Activated naive CD8-positive, alpha-beta T cell treated with anti-CD3 and anti-CD28 coated beads, Interleukin-2, amount 10 ng/mL, durations not matched to agents 7 days and 5 days (primary cell): Measurements from ENCODE around the gene HTR2A. TPM values are rescaled to one million over a fixed set of nuclear protein-coding genes. Genes with fewer than 3 reads are reported as not detected.

Source experiments
- ATAC-seq: fragments of 150-1000 bp; cut with Tn5 transposase; one replicate; pipeline ENCODE4 v1.10.0; 2021; ENCODE audit warnings: low read depth, moderate library complexity
- POLR2A ChIA-PET: fragments of 350-600 bp; sonication (Branson Sonifier 250); formaldehyde crosslinking; loops from one replicate; lab custom pipeline; 2021; ENCODE audit warnings: antibody characterized with exemption; lab: Charles Lee
- DNase-seq: peaks from one replicate; pipeline ENCODE4 v3.0.0; 2021
- H3K27ac Mint-ChIP-seq: one replicate; pipeline ENCODE4 v1.8.0; 2022; ENCODE audit warnings: mild to moderate bottlenecking, mixed read lengths
- H3K27me3 Mint-ChIP-seq: one replicate; pipeline ENCODE4 v1.8.0; 2022; ENCODE audit warnings: mild to moderate bottlenecking, moderate library complexity, mixed read lengths
- H3K36me3 Mint-ChIP-seq: one replicate; pipeline ENCODE4 v1.8.0; 2021; ENCODE audit warnings: mild to moderate bottlenecking, mixed read lengths
- H3K4me1 Mint-ChIP-seq: one replicate; pipeline ENCODE4 v1.8.0; 2021; ENCODE audit warnings: mixed read lengths
- H3K4me3 Mint-ChIP-seq: one replicate; pipeline ENCODE4 v1.8.0; 2022; ENCODE audit warnings: mild to moderate bottlenecking, moderate library complexity, mixed read lengths
- H3K9me3 Mint-ChIP-seq: one replicate; pipeline ENCODE4 v1.8.0; 2021; ENCODE audit warnings: mixed read lengths
- total RNA-seq, 2 experiments: library from RNA; stranded (reverse); gene quantifications; one replicate each; pipeline ENCODE4 v1.2.3, GENCODE V29; 2021

The HTR2A gene
- total RNA-seq, 2 experiments from 2014 or later = not detected

- peaks cover 71% of the 10 kb centered on the region for H3K27me3 Mint-ChIP-seq
- no peak for ATAC-seq
These were observed 1.5 kb downstream of the HTR2A start for GRCh38 chr13:46895381-46895780.

GRCh38 chr13:46894568-46894967, 2.3 kb downstream of the HTR2A start:
- peaks cover 9% of the 10 kb centered on the region for H3K4me1 Mint-ChIP-seq
- H3K36me3 Mint-ChIP-seq = no peaks in the 10 kb centered on the region
- H3K27ac Mint-ChIP-seq = no peak overlapping the region
- ATAC-seq (no peak), DNase-seq (no peak)
- no peaks in the 10 kb centered on the region for H3K9me3 Mint-ChIP-seq
- peak overlapping the region; percentile 81 for H3K4me3 Mint-ChIP-seq
- POLR2A ChIA-PET = no interaction called here
- peaks cover 72% of the 10 kb centered on the region for H3K27me3 Mint-ChIP-seq

More at GRCh38 chr13:46895381-46895780, 1.5 kb downstream of the HTR2A start:
- Mint-ChIP-seq H3K36me3 (no peaks in the 10 kb centered on the region), H3K4me1 (peaks cover 9% of the 10 kb centered on the region), H3K27ac (no peak overlapping the region), H3K4me3 (no peak overlapping the region), H3K9me3 (no peaks in the 10 kb centered on the region)
- POLR2A ChIA-PET = no interaction called here
- DNase-seq = no peak

GRCh38 chr13:46893798-46894560, 2.9 kb downstream of the HTR2A start:
- Mint-ChIP-seq H3K36me3 (no peaks in the 10 kb centered on the region), H3K4me1 (peaks cover 9% of the 10 kb centered on the region), H3K9me3 (no peaks in the 10 kb centered on the region), H3K4me3 (peak overlapping the region; percentile 81), H3K27me3 (peaks cover 78% of the 10 kb centered on the region), H3K27ac (no peak overlapping the region)
- peak; percentile 91 for ATAC-seq
- DNase-seq = peak; percentile 87
- POLR2A ChIA-PET = no interaction called here

GRCh38 chr13:46893221-46893740, 3.6 kb downstream of the HTR2A start:
- peak overlapping the region; percentile 81 for H3K4me3 Mint-ChIP-seq
- no peak overlapping the region for H3K27ac Mint-ChIP-seq
- DNase-seq (no peak), ATAC-seq (no peak)
- H3K4me1 Mint-ChIP-seq = peaks cover 9% of the 10 kb centered on the region
- POLR2A ChIA-PET = no interaction called here
- peaks cover 72% of the 10 kb centered on the region for H3K27me3 Mint-ChIP-seq
- H3K9me3 Mint-ChIP-seq = no peaks in the 10 kb centered on the region
- H3K36me3 Mint-ChIP-seq = no peaks in the 10 kb centered on the region

- Mint-ChIP-seq H3K9me3 (no peaks in the 10 kb centered on the region), H3K4me3 (no peak overlapping the region), H3K27me3 (peaks cover 35% of the 10 kb centered on the region), H3K4me1 (no peaks in the 10 kb centered on the region), H3K27ac (no peak overlapping the region), H3K36me3 (no peaks in the 10 kb centered on the region)
- no peak for ATAC-seq
- POLR2A ChIA-PET = no interaction called here
- DNase-seq = no peak
These were observed 11.8 kb downstream of the HTR2A start for GRCh38 chr13:46885018-46885417.

GRCh38 chr13:46884531-46884930, 12.3 kb downstream of the HTR2A start:
- POLR2A ChIA-PET = no interaction called here
- H3K9me3 Mint-ChIP-seq = no peaks in the 10 kb centered on the region
- ATAC-seq = no peak

GRCh38 chr13:46881621-46882020, 15.2 kb downstream of the HTR2A start:
- Mint-ChIP-seq H3K27ac (no peak overlapping the region), H3K4me3 (no peak overlapping the region), H3K36me3 (no peaks in the 10 kb centered on the region), H3K4me1 (peaks cover 1% of the 10 kb centered on the region), H3K27me3 (peaks cover 41% of the 10 kb centered on the region), H3K9me3 (no peaks in the 10 kb centered on the region)
- ATAC-seq (no peak), DNase-seq (no peak)
- POLR2A ChIA-PET = no interaction called here

More at GRCh38 chr13:46884531-46884930, 12.3 kb downstream of the HTR2A start:
- no peak overlapping the region for H3K27ac Mint-ChIP-seq
- no peak overlapping the region for H3K4me3 Mint-ChIP-seq
- DNase-seq = no peak
- H3K4me1 Mint-ChIP-seq = no peaks in the 10 kb centered on the region
- no peaks in the 10 kb centered on the region for H3K36me3 Mint-ChIP-seq
- peaks cover 34% of the 10 kb centered on the region for H3K27me3 Mint-ChIP-seq

GRCh38 chr13:46874006-46874405, 22.8 kb downstream of the HTR2A start:
- H3K27me3 Mint-ChIP-seq = peaks cover 29% of the 10 kb centered on the region
- POLR2A ChIA-PET = no interaction called here
- no peak overlapping the region for H3K27ac Mint-ChIP-seq
- H3K4me3 Mint-ChIP-seq = no peak overlapping the region
- no peak for ATAC-seq
- no peaks in the 10 kb centered on the region for H3K36me3 Mint-ChIP-seq
- H3K4me1 Mint-ChIP-seq = no peaks in the 10 kb centered on the region
- no peaks in the 10 kb centered on the region for H3K9me3 Mint-ChIP-seq
- no peak for DNase-seq

GRCh38 chr13:46871557-46871956, 25.3 kb downstream of the HTR2A start:
- POLR2A ChIA-PET = no interaction called here
- Mint-ChIP-seq H3K36me3 (no peaks in the 10 kb centered on the region), H3K27me3 (peaks cover 14% of the 10 kb centered on the region), H3K9me3 (no peaks in the 10 kb centered on the region), H3K4me3 (no peak overlapping the region), H3K27ac (no peak overlapping the region), H3K4me1 (no peaks in the 10 kb centered on the region)
- ATAC-seq (no peak), DNase-seq (no peak)

- no peak overlapping the region for H3K27ac Mint-ChIP-seq
- H3K36me3 Mint-ChIP-seq = no peaks in the 10 kb centered on the region
- no peaks in the 10 kb centered on the region for H3K9me3 Mint-ChIP-seq
- H3K27me3 Mint-ChIP-seq = peaks cover 9% of the 10 kb centered on the region
- H3K4me1 Mint-ChIP-seq = no peaks in the 10 kb centered on the region
- no peak overlapping the region for H3K4me3 Mint-ChIP-seq
- POLR2A ChIA-PET = no interaction called here
- DNase-seq (no peak), ATAC-seq (no peak)
These were observed 28.8 kb downstream of the HTR2A start for GRCh38 chr13:46868091-46868490.

GRCh38 chr13:46866150-46866549, 30.7 kb downstream of the HTR2A start:
- no peak overlapping the region for H3K27ac Mint-ChIP-seq
- H3K4me1 Mint-ChIP-seq = no peaks in the 10 kb centered on the region
- no peaks in the 10 kb centered on the region for H3K36me3 Mint-ChIP-seq
- POLR2A ChIA-PET = no interaction called here
- DNase-seq (no peak), ATAC-seq (peak; percentile 45)
- no peak overlapping the region for H3K4me3 Mint-ChIP-seq
- no peaks in the 10 kb centered on the region for H3K9me3 Mint-ChIP-seq
- peaks cover 10% of the 10 kb centered on the region for H3K27me3 Mint-ChIP-seq

GRCh38 chr13:46864941-46865340, 31.9 kb downstream of the HTR2A start:
- H3K9me3 Mint-ChIP-seq = no peaks in the 10 kb centered on the region
- no peak for ATAC-seq
- POLR2A ChIA-PET = no interaction called here

GRCh38 chr13:46861959-46862358, 34.9 kb downstream of the HTR2A start:
- Mint-ChIP-seq H3K27ac (no peak overlapping the region), H3K36me3 (no peaks in the 10 kb centered on the region), H3K4me1 (peaks cover 2% of the 10 kb centered on the region), H3K27me3 (peaks cover 17% of the 10 kb centered on the region), H3K4me3 (no peak overlapping the region), H3K9me3 (no peaks in the 10 kb centered on the region)
- POLR2A ChIA-PET = no interaction called here
- DNase-seq = no peak
- ATAC-seq = no peak

More at GRCh38 chr13:46864941-46865340, 31.9 kb downstream of the HTR2A start:
- Mint-ChIP-seq H3K27me3 (peaks cover 13% of the 10 kb centered on the region), H3K27ac (no peak overlapping the region), H3K4me3 (no peak overlapping the region), H3K4me1 (no peaks in the 10 kb centered on the region), H3K36me3 (no peaks in the 10 kb centered on the region)
- no peak for DNase-seq

GRCh38 chr13:46860722-46861121, 36.1 kb downstream of the HTR2A start:
- H3K36me3 Mint-ChIP-seq = no peaks in the 10 kb centered on the region
- no peaks in the 10 kb centered on the region for H3K9me3 Mint-ChIP-seq
- POLR2A ChIA-PET = no interaction called here
- DNase-seq (no peak), ATAC-seq (no peak)
- H3K4me3 Mint-ChIP-seq = no peak overlapping the region
- no peak overlapping the region for H3K27ac Mint-ChIP-seq
- H3K4me1 Mint-ChIP-seq = peaks cover 2% of the 10 kb centered on the region
- peaks cover 15% of the 10 kb centered on the region for H3K27me3 Mint-ChIP-seq
